ENCODE measurements around the gene GIGYF1. TPM values are rescaled to one million over a fixed set of nuclear protein-coding genes. Genes with fewer than 3 reads are reported as not detected.
"Not testable (repeated sequence)": the region's sequence is repeated elsewhere in the genome, so short reads cannot be mapped to it uniquely, and the experiment has no call there.

The GIGYF1 gene
- total RNA-seq, 1 experiment from 2014 or later, result 47.4 TPM

- POLR2A ChIA-PET (ENCODE audit: low non-redundant PET), result no interaction called here
- Histone ChIP-seq H3K4me1 (ENCODE audit: insufficient read depth, low read length, poor library complexity, severe bottlenecking) (no peaks in the 10 kb centered on the region), H3K4me3 (ENCODE audit: low read depth, low read length, poor library complexity, severe bottlenecking) (no peak overlapping the region), H3K27ac (ENCODE audit: low read depth, low read length, poor library complexity, severe bottlenecking) (no peak overlapping the region), H3K36me3 (ENCODE audit: insufficient read depth, low read length, poor library complexity, severe bottlenecking) (no peaks in the 10 kb centered on the region), H3K9me3 (ENCODE audit: low read depth, low read length, poor library complexity, severe bottlenecking) (no peaks in the 10 kb centered on the region), H3K27me3 (replicated peaks; ENCODE audit: insufficient read depth, low read depth, low read length, poor library complexity) (peaks cover under 1% of the 10 kb centered on the region)
- TF ChIP-seq CTCF (conservative IDR thresholded peaks at IDR 0.05; ENCODE audit: low read depth, low read length) (no peak), EZH2 (IDR thresholded peaks at IDR 0.05; ENCODE audit: borderline replicate concordance, low read depth, low read length, poor library complexity, severe bottlenecking) (no peak)
- CTCF ChIA-PET, result interaction anchor here (0.7 kb wide), 1 partner anchor 26 kb away, joined by 3 read pairs; no protein-coding TSS in a partner anchor
- no TSS peak for BruUV-seq (replicated peaks)
- DNase-seq (ENCODE audit: low spot score), result no peak
- intact Hi-C loops (cut with micrococcal nuclease; ENCODE audit: unreplicated experiment), result no loop called here
Observed at GRCh38 chr7:100728196-100728595, 34.1 kb upstream of the GIGYF1 start.

- ChIA-PET CTCF (no interaction called here), POLR2A (ENCODE audit: low non-redundant PET) (no interaction called here)
- intact Hi-C loops (cut with micrococcal nuclease; ENCODE audit: unreplicated experiment), result no loop called here
- Histone ChIP-seq H3K27me3 (replicated peaks; ENCODE audit: insufficient read depth, low read depth, low read length, poor library complexity) (peaks cover 8% of the 10 kb centered on the region), H3K36me3 (ENCODE audit: insufficient read depth, low read length, poor library complexity, severe bottlenecking) (no peaks in the 10 kb centered on the region), H3K4me3 (ENCODE audit: low read depth, low read length, poor library complexity, severe bottlenecking) (no peak overlapping the region), H3K9me3 (ENCODE audit: low read depth, low read length, poor library complexity, severe bottlenecking) (no peaks in the 10 kb centered on the region), H3K27ac (ENCODE audit: low read depth, low read length, poor library complexity, severe bottlenecking) (no peak overlapping the region), H3K4me1 (ENCODE audit: insufficient read depth, low read length, poor library complexity, severe bottlenecking) (no peaks in the 10 kb centered on the region)
- TF ChIP-seq EZH2 (IDR thresholded peaks at IDR 0.05; ENCODE audit: borderline replicate concordance, low read depth, low read length, poor library complexity, severe bottlenecking) (no peak), CTCF (conservative IDR thresholded peaks at IDR 0.05; ENCODE audit: low read depth, low read length) (no peak)
- BruUV-seq (replicated peaks), result no TSS peak
- no peak for DNase-seq (ENCODE audit: low spot score)
Observed at GRCh38 chr7:100726996-100727761, 33.1 kb upstream of the GIGYF1 start.

- H3K4me1 ChIP-seq (ENCODE audit: insufficient read depth, low read length, poor library complexity, severe bottlenecking); DNase-seq (ENCODE audit: low spot score); H3K36me3 ChIP-seq (ENCODE audit: insufficient read depth, low read length, poor library complexity, severe bottlenecking); H3K4me3 ChIP-seq (ENCODE audit: low read depth, low read length, poor library complexity, severe bottlenecking); H3K9me3 ChIP-seq (ENCODE audit: low read depth, low read length, poor library complexity, severe bottlenecking); H3K27ac ChIP-seq (ENCODE audit: low read depth, low read length, poor library complexity, severe bottlenecking); BruUV-seq (replicated peaks); intact Hi-C loops (cut with micrococcal nuclease; ENCODE audit: unreplicated experiment): not testable (repeated sequence)
- H3K27me3 ChIP-seq (replicated peaks; ENCODE audit: insufficient read depth, low read depth, low read length, poor library complexity), result peaks cover 36% of the 10 kb centered on the region
- ChIA-PET CTCF (interaction anchor here (0.6 to 0.7 kb wide), 2 partner anchors 138 to 180 kb away, joined by 3 to 5 read pairs; no protein-coding TSS in a partner anchor), POLR2A (ENCODE audit: low non-redundant PET) (interaction anchor here (0.6 kb wide), 1 partner anchor 8 kb away, joined by 3 read pairs; no protein-coding TSS in a partner anchor)
Observed at GRCh38 chr7:100724364-100724763, 30.3 kb upstream of the GIGYF1 start.
